Stimulated activated CD4-positive, alpha-beta T cell treated with anti-CD3 and anti-CD28 coated beads, Interleukin-15, amount 100 ng/mL, for 48 hours (primary cell): Measurements from ENCODE around the gene NUP155.
"Not testable (repeated sequence)": the region's sequence is repeated elsewhere in the genome, so short reads cannot be mapped to it uniquely, and the experiment has no call there.

Source experiments
- DNase-seq, 2 donors: peaks; one replicate each; pipeline ENCODE4 v3.0.0-alpha.2; 2020; ENCODE audit warnings: low read depth in 2 of 2

The NUP155 gene

DNA sequence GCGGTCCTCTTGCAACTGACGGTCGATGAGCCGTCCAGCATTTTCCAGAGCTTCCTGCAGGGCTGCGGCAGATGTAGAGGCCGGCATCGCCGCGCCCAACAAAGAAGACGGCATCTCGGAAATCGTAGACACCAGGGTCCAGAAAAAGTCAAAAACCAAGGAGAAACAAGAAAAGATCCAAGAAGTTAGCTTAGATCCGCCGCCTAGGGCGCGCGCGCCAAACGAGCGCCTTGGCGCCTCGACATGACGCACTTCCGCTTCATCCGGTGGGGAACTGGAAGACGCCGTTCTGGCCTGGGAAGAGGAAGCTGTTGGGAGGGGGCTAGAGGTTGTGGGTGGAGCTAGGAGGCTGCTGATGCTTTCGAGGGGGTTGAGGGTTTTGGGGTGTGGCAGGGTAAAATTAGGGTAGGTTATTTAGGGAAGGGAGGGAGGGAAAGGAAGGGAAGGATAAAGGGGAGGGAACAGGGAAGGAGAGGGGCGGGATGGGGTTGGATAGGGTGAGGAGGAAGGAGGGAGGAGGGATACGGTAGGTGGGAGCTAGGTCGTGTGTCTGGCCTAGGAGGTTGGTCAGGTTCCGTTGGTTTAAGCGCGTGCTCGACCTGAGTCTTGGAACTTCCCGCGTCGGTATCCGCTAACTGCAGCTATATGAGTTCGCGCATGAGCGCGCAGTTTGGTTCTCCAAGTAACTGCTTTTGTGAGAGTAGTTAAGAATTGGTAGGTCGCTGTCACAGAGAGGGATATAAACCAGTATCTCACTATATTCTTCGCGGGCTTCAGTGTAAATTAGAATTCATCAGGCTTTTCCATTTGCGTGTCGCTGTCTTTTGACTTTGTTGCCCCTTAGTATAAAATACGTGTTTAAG, at the start of gene NUP155:
TSS of gene NUP155 (minus strand) at position 243 of the 863 bp plus-strand sequence. CDS start at position 114, 129 bp downstream.
- peak; percentile 88 to 90 for DNase-seq

- no peak for DNase-seq
Observed at GRCh38 chr5:37417347-37417746, 46.4 kb upstream of the NUP155 start.

GRCh38 chr5:37415456-37415855, 44.5 kb upstream of the NUP155 start:
- not testable (repeated sequence) for DNase-seq

- no peak for DNase-seq
Observed at GRCh38 chr5:37412515-37412914, 41.6 kb upstream of the NUP155 start.

DNA sequence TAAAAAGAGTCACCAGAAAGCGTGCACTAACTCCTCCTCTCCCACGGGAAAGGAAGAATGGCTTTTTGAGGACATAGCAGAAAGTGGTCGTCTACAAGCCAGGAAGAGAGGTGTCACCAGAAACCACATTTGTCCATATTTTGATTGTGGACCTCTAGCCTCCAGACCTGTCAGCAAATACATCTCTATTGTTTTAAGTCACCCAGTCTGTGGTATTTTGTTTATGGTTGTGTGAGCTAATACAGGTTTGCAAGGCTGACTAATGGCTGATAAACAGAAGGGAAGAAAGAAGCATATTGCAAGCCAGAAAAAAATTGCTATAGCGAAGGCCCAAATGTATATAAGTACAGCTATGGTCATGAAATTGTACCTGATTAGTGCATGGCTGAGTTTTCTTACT, 29.6 kb upstream of the NUP155 start:
- DNase-seq: no peak

DNA sequence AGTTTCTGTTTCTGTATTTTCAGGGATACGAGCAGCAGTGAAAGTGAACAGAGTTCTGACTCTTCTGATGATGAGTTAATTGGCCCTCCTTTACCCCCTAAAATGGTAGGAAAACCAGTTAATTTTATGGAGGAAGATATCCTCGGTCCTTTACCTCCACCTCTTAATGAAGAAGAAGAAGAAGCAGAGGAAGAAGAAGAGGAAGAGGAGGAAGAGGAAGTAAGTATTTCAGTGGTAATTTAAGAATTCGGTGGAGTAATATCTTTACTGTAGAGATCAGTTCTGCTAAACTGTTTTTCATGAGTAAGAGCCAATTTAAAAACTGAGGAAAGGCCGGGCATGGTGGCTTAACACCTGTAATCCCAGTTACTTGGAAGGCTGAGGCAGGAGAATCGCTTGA, 25.4 kb upstream of the NUP155 start:
- no peak for DNase-seq

DNA sequence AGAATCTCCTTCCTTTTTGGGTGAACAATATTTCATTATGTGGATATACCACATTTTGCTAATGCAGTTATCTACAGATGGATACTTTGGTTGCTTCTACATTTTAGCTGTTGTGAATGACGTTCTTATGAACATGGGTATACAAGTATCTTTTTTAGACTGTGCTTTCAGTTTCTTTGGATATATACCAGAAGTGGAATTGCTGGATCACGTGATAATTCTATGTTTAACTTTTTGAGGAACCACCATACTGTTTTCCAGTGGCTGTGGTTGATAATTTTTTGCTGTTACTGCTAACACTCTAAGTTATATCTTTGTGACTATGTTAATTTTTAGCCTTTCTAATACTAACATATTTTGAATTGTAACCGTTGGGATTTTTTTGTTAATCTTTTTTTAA, 20.7 kb upstream of the NUP155 start:
- no peak for DNase-seq

- peak; percentile 65 to 74 for DNase-seq
Observed at GRCh38 chr5:37379100-37379628, 8.3 kb upstream of the NUP155 start, which contains the start of gene WDR70. TSS of gene WDR70 (plus strand) at chr5:37379318. CDS start at chr5:37379368, 50 bp downstream.

GRCh38 chr5:37378066-37378465, 7.2 kb upstream of the NUP155 start:
- not testable (repeated sequence) for DNase-seq

DNA sequence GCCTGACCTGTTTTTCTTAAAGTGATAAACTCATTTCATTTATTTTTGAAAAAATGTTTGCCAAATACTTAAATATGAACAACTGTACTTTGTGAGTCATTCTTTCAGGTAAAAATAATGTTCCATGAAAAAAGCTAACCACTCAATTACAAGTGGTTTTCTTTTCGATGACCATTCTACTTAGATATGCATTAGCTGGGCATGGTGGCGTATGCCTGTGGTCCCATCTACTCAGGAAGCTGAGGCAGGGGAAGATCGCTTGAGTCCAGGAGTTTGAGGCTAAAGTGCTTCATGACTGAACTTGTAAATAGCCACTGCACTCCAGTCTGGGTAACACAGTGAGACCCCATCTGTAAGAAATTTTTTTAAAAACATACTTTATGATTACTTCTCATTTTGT, 4.2 kb upstream of the NUP155 start:
- DNase-seq: no peak

DNA sequence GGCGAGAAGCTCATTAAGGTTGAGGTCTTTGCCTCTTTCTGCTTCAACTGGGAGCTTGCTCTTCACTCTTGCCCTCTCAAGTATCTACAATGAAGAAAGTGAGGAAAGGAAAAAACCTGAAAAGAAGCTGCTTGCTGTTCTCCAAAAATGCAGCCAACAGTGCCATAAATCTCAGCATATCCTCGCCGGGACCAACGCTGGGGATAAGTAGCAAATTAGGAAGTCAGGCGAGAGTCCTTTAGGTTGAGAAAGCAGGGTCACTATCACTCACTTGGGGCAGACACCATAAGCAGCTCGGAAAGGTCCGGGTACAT, 399 bp downstream of the NUP155 start:
- DNase-seq: no peak

DNA sequence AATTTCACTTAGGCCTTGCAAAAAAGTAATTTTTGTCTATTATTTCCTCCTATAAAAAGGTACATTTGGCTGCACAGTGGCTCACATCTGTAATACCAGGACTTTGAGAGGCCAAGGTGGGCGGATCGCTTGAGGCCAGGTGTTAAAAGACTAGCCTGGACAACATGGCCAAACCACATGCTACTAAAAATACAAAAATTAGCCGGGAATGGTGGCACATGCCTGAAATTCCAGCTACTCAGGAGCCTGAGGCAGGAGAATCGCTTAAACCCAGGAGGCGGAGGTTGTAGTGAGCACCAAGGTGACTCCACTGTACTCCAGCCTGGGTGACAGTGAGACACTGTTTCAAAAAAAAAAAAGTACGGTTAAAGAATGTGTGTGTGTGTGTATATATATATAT, 15.7 kb downstream of the NUP155 start:
- DNase-seq: no peak

DNA sequence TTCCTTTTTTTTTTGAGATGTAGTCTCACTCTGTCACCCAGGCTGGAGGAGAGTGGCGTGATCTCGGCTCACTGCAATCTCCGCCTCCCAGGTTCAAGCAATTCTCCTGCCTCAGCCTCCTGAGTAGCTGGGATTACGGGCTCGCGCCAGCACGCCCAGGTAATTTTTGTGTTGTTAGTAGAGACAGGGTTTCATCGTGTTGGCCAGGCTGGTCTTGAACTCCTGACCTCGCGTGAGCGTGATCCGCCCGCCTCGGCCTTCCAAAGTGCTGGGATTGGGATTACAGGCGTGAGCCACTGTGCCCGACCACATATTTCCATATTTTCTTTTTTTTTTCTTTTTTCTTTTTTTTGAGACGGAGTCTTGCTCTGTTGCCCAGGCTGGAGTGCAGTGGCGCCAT, 28.2 kb downstream of the NUP155 start:
- not testable (repeated sequence) for DNase-seq

- not testable (repeated sequence) for DNase-seq
Observed at GRCh38 chr5:37334754-37335153, 36.2 kb downstream of the NUP155 start.

DNA sequence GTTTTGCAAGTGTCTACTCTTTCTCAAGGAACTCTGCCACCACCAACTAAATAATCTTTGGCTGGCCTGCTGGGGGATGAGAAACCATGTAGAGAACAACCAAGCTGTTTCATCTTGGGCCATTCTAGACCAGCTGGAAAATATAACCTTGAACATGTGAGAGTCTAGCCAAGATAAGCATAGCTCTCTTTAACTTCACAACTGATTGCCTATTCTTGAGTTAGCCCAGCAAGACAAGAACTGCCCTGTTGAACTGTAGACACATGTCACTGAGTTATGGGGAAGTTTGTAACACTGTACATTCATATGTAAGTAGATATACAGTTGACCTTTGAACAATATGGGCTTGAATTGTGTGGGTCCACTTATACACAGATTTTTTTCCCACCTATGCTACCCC, 44.4 kb downstream of the NUP155 start:
- no peak for DNase-seq

GRCh38 chr5:37323607-37324006, 47.3 kb downstream of the NUP155 start:
- no peak for DNase-seq

GRCh38 chr5:37319037-37319782, 51.7 kb downstream of the NUP155 start:
- DNase-seq: no peak

- DNase-seq: no peak
Observed at GRCh38 chr5:37316027-37316426, 54.9 kb downstream of the NUP155 start.

DNA sequence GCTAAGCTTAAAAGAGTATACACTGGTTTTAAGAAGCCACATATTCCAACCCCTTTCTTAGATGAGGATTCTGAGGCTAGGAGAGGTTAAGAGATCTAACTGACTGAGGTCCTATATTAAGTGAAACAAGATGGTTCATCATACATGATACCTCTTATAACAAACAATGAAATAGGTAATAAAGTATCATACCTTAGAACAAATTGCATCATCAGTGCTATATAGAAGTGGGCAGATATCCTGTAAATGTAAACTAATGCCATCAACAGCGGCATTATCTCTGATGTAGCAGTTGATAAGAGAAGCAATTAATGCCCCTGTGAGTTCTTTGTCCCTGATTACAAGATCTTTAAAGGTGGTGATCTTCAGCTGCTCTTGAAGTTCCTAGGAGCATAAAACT, 60.5 kb downstream of the NUP155 start:
- DNase-seq: no peak

- DNase-seq: no peak
Observed at GRCh38 chr5:37308793-37309192, 62.1 kb downstream of the NUP155 start.

DNA sequence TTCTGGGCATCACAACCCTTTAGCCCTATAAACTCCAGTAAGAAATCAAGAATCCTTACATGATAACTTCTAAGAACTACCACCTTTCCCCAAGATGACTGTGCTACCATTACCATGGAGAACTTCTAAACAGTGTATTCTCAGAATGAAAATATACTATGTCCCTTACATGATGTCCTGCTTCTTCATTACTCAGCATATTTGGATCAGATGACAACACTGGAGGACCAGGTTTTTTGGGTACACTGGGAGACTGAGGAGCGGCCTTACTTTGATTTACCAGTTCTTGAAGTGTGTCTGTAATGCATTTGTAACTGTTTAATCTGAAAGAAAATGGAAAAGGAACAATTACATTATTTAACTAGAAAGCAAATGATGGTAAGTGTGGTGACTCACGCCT, 66.0 kb downstream of the NUP155 start:
- no peak for DNase-seq

DNA sequence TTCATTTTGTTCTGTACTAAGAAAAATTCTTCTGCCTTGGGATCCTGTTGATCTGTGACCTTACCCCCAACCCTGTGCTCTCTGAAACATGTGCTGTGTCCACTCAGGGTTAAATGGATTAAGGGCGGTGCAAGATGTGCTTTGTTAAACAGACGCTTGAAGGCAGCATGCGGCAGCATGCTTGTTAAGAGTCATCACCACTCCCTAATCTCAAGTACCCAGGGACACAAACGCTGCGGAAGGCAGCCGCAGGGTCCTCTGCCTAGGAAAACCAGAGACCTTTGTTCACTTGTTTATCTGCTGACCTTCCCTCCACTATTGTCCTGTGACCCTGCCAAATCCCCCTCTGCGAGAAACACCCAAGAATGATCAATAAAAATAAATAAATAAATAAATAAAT, 74.6 kb downstream of the NUP155 start:
- not testable (repeated sequence) for DNase-seq
